Neural cell (in vitro differentiated cells): Measurements from ENCODE around the gene CD6.

Experiments used
- EP300 ChIP-seq: fragments of 450-650 bp; conservative IDR thresholded peaks from 2 replicates; pipeline ENCODE4 v1.6.1; 2014; ENCODE audit warnings: antibody characterized with exemption, mild to moderate bottlenecking, moderate library complexity; ENCODE audit not compliant: poor library complexity, severe bottlenecking
- TF ChIP-seq, protein P1 (sequence below): IDR thresholded peaks from 2 replicates; pipeline ENCODE4 v1.6.1; 2012; ENCODE audit warnings: borderline replicate concordance

DNA sequence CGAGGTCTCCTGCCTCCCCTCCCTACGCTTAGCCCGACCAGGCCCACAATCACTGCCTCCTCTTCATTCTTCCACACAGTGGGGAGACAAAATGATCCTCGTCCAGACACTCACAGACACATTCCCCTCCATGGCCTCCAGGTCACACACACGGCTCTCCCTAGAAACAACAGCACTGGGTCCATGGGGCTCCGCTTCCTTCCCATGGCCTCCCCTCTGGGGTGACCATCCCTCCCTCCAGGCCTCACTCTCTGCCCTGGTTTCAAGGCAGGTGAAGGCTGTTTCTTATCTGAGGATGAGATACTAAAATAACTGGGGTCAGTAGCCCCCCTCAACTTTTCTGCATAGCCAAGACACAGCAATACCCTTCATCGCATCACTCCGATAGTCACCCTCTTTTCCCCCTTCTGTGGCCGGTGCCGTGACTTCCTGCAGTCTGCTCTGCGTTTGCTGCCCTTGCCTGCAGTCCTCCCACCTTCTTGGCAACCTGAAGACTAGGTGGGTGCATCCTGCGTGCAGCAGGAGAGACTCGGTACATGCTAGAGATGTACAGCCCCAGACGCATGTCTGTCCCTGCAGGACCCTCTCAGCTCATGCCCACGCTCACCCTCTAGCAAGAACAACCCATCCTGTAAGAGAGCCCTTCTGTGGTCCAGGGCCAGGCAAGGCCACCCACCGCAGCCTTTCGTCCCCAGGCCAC, 55.8 kb downstream of the CD6 start:
- TF ChIP-seq, protein P1, sequence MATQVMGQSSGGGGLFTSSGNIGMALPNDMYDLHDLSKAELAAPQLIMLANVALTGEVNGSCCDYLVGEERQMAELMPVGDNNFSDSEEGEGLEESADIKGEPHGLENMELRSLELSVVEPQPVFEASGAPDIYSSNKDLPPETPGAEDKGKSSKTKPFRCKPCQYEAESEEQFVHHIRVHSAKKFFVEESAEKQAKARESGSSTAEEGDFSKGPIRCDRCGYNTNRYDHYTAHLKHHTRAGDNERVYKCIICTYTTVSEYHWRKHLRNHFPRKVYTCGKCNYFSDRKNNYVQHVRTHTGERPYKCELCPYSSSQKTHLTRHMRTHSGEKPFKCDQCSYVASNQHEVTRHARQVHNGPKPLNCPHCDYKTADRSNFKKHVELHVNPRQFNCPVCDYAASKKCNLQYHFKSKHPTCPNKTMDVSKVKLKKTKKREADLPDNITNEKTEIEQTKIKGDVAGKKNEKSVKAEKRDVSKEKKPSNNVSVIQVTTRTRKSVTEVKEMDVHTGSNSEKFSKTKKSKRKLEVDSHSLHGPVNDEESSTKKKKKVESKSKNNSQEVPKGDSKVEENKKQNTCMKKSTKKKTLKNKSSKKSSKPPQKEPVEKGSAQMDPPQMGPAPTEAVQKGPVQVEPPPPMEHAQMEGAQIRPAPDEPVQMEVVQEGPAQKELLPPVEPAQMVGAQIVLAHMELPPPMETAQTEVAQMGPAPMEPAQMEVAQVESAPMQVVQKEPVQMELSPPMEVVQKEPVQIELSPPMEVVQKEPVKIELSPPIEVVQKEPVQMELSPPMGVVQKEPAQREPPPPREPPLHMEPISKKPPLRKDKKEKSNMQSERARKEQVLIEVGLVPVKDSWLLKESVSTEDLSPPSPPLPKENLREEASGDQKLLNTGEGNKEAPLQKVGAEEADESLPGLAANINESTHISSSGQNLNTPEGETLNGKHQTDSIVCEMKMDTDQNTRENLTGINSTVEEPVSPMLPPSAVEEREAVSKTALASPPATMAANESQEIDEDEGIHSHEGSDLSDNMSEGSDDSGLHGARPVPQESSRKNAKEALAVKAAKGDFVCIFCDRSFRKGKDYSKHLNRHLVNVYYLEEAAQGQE, result no peak
- TF ChIP-seq EP300, result no peak
